DMS 273 (cell line): ENCODE data around the gene AMZ1.
"Not testable (repeated sequence)": the region's sequence is repeated elsewhere in the genome, so short reads cannot be mapped to it uniquely, and the experiment has no call there.

ENCODE experiments used
- DNase-seq: peaks from one replicate; lab custom pipeline; 2025; ENCODE audit not compliant: unreplicated experiment; lab: John Stamatoyannopoulos, UW

The AMZ1 gene

DNA sequence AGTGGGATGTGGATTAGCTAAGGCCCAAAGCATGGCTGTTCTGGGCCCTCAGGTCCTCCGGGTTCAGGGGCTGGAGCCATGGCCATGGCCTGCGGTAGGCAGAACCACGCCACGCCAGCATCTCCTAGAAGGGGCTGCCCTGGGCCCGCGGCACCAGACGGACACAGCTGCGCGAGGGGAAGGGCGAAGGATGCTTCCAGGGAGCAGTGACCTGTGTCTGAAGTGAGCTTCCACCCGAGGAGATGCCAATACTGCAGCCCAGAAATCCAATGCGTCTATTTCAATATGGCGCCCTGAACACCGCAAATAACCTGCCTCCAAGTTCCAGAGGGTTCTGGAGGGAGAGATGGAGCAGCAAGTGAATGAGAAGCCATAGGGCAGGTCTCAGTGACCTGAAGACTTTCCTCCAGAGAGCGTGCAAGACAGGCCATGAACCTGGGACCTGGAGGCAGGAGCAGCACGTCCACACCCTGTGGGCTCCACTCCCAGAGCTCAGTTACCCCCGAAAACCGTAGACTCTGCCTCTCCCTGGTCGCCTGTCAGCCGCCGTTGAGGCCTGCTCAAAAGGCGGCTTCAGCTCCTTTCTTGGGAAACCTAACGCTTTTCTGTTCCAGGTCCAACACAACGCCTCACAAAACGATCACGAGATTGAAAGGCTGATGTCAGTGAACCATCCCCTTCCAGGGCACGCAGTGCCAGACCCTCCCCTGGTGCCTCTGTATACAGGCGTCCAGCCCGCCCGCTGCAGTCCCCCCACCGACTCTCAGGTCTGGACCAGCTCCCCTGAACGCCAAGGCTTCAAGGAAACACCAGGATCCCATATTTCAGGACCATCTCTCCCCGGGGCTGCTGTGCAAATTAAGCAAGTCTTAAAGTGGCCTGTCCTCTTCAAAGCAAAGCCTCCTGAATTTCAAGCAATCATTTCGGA, 37.4 kb downstream of the AMZ1 start:
- no peak for DNase-seq

GRCh38 chr7:2726316-2727018, 38.5 kb downstream of the AMZ1 start:
- no peak for DNase-seq

DNA sequence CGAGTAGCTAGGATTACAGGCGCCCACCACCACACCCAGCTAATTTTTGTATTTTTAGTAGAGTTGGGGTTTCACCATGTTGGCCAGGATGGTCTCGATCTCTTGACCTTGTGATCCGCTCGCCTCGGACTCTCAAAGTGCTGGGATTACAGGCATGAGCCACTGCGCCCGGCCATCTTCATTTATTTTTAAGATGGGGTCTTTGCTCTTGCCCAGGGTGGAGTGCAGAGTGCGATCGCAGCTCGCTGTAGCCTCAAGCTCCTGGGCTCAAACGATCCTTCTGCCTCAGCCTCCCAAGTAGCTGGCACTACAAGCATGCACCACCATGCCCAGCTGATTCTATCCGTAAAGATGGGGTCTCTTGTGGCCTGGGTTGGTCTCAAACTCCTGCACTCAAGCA, 39.2 kb downstream of the AMZ1 start:
- not testable (repeated sequence) for DNase-seq

- DNase-seq = no peak
Measured at GRCh38 chr7:2728316-2729030, 40.5 kb downstream of the AMZ1 start.

DNA sequence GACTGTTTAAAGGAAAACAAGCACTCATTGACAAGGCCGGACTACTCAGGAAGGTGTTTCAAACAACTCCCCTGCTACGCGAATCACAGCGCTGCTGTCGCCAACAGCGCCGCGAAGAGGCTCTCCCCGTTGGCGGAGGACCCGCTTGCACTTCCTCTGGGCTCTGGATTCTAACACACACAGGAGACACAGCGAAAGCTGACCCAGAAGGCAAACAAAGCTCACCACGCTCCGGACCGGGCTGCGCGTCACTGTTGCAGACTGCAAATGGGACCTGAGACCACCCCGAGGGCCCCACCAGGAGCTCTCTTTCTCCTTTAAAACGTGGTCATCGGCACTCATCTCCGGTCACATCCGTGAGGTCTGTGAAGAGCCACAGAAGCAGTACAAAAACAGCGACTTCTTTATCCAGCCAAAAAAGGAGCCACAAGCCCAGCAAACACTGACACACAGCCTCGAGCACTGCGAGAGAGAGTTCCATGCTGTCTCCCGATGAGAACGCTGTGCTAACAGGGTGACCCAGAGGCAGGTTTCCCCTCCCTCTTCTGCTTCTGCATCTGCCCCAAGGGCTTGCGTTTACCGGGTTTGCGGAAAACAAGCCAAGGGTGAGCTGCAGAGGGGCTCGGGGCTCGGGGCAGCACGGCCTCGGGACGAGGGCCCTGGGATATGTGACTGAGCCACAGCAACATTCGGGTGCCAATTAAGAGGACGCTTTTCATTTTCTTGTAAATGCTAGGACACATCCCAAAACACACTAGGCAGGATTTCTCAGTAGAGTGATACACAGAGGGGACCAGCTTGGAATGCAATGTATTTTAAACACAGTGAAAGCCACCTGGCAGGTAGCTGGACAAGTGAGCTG, 41.3 kb downstream of the AMZ1 start:
- no peak for DNase-seq

DNA sequence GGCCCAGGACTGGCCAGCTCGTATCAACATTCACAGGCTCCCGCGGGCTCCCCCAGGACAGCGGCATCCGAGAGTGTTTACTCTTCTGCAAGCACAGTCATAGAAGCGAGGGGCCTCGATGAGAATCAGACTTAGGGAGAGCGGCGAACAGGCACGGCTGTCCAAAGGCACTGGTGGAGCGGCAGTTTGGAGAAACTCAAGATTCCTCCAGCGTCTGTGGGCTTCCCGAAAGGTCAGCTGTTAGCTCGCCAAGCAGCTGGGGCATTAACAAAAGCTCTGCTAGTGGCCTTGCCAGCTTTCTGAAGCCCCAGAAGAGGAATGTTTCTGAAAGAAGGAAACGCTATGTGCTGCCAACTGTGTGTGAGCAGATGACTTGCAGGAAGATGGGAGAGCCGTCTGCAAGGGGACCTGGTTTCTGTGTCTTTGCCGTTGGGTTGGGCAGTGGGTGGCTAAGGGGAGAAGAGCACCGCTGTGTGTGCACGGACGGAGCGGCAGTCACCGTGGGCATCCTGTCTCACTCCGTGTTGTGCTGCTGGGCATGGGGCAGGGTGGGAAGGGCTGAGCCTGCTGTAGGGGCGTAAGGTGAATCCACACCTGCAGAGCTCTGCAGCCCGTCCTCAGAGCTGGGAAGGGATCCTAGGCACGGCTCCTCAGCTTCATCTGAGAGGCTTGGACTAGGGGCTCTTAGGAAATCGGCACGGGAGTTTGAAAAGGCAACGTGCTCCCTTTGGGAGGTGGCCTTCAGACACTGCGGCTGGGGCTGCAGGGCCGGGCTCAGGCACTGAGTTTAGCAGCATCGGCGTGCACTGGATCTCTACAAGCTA, 42.1 kb downstream of the AMZ1 start:
- no peak for DNase-seq

- no peak for DNase-seq
Measured at GRCh38 chr7:2730846-2731770, 43.1 kb downstream of the AMZ1 start.

DNA sequence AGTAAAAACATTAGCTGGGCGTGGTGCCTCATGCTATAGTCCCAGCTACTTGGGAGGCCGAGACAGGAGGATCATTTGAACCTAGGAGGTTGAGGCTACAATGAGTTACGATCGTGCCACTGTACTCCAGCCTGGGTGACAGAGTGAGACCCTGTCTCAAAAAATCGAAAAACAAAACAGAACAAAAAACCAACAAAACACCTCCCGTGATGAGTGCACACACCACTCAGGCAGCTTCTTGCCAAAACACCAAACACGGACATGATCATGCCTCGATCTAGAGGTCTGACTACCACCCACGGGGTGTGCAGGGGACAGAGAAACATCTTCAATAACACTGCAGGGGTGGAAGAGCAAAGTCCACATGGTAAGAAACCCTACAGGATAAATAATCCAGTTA, 44.4 kb downstream of the AMZ1 start:
- no peak for DNase-seq

DNA sequence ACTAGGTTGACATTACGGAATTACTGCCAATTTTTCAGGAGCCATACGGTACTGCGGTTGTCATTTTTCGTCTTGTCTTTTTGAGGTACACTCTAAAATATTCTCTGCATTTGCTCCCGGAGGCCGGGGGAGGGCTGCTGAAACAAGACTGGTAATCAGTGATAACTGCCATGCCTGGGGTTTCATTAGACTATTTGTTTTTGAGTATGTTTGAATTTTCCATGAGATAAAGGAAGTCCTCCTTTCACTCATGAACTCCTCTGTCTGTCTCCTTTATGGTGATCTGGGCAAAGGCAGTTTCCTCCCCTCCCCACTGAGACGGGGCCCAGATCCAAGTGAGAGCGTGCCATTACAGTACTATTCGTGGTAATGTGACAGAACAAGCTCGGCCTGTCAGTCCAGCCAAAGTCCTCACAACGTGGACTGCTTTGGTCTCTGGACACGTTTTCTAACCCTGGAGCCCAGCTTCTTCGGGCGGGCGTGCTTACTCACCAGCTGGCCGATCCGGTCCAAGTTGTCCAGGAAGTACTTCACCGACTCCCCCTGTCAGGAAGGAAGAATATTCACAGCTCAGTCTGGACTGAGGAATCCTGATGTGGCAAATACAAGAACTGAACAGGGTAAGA, 45.1 kb downstream of the AMZ1 start:
- DNase-seq = no peak

GRCh38 chr7:2734084-2734686, 46.2 kb downstream of the AMZ1 start:
- DNase-seq = no peak

- DNase-seq = no peak
Measured at GRCh38 chr7:2734751-2735571, 47.0 kb downstream of the AMZ1 start.

GRCh38 chr7:2735744-2736143, 47.7 kb downstream of the AMZ1 start:
- DNase-seq = no peak

DNA sequence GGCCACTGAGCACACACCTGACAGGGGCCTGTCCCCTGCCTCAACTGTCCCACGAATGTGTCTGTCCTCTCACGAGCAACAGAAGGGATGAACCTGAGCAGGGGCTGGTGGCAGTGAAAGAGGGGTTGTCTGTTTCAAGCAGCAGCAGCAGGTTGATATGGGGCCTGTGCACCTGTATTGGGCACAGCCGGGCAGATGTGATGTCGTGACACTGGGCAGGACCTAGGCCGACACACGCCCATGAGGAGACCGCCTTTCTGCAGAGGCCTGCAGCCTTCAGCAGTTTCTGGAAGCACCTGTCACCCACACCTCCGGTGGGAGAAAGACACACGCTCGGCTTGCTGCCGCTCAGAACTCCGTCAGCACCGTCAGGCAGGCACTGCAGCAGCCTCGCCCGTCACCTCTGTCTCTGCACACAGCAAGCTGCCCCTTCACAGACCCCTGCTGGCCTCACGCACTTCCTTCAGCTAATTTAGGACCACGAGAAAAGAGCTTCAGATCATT, 48.5 kb downstream of the AMZ1 start:
- no peak for DNase-seq

GRCh38 chr7:2737005-2737743, 49.2 kb downstream of the AMZ1 start:
- not testable (repeated sequence) for DNase-seq

DNA sequence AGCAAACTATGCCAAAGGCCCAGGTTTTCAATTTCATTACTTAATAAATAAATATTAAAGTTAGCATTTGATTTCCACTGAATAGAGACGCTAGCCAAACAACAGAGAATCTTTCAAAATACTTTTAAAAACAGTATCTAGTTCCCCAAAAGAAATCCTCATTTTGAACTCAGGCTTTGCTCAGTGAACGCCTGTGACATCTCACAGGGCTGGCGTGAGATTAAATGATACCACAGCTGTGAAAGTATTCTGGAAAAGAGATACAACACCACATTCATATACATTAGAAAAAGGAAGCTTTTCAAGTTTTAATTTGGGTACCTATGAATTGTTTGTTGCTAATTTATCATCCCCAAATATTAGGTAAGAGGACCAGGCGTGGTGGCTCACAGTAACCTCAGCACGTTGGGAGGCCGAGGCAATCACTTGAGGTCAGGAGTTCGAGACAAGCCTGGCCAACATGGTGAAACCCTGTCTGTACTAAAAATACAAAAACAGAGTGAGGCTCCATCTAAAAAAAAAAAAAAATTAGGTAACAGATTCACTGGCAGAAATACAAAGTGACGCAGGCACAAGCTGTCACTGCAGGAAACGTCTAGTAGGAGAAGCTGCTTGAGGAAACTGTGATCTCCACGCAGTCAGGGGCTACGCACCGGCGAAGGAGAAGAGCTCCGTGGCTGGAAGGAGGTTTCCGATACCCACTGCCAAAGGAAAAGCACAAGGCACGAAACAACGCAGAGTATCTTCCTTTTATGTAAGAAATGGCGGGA, 50.0 kb downstream of the AMZ1 start:
- no peak for DNase-seq
